Pons (tissue), 1 donor: ENCODE measurements around the gene KLHL40.

Experiments
- DNase-seq: peaks from one replicate; pipeline ENCODE4 v3.0.0-alpha.2; 2016; ENCODE audit warnings: low spot score

The KLHL40 gene

GRCh38 chr3:42657675-42658074 is 27.7 kb upstream of the KLHL40 start:
- DNase-seq, result no peak

- DNase-seq, result no peak
These were observed 27.1 kb upstream of the KLHL40 start for GRCh38 chr3:42658091-42658770.

DNA sequence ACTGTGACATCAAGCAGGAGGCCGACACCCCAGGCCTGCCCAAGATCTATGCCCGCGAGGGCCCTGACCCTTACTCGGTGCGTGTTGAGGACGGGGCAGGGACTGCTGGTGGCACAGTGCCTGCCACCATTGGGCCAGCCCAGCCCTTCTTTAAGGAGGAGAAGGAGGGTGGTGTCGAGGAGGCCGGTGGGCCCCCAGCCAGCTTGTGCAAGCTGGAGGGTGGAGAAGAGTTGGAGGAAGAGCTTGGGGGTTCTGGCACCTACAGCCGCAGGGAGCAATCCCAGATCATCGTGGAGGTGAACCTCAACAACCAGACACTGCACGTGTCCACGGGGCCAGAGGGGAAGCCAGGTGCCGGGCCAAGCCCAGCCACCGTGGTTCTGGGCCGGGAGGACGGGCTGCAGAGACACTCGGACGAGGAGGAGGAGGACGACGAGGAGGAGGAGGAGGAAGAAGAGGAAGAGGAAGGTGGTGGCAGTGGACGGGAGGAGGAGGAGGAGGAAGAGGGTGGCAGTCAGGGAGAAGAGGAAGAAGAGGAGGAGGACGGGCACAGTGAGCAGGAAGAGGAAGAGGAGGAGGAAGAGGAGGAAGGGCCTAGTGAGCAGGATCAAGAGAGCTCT is 26.5 kb upstream of the KLHL40 start:
- DNase-seq, result no peak

DNA sequence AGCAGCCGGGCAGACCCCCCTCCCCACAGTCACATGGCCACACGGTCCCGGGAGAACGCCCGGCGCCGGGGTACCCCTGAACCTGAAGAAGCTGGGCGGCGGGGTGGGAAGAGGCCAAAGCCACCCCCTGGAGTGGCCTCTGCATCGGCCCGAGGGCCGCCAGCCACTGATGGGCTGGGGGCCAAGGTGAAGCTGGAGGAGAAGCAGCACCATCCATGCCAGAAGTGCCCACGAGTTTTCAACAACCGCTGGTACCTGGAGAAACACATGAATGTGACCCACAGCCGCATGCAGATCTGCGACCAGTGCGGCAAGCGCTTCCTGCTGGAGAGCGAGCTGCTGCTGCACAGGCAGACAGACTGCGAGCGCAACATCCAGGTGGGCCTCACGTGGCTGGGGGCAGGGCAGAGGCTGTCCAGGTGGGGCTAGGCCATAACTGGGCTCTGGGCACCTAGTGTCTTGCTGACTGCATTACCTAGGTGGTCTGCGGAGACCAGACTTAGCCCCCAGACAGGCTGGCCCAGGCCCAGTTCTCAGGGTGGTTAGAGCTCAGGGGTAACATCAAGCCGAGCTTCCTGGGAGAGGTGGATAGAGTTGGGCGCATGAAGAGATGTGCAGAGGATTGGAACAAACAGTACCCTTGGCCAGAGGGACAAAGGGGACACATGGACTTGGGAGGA is 25.7 kb upstream of the KLHL40 start:
- DNase-seq, result no peak

DNA sequence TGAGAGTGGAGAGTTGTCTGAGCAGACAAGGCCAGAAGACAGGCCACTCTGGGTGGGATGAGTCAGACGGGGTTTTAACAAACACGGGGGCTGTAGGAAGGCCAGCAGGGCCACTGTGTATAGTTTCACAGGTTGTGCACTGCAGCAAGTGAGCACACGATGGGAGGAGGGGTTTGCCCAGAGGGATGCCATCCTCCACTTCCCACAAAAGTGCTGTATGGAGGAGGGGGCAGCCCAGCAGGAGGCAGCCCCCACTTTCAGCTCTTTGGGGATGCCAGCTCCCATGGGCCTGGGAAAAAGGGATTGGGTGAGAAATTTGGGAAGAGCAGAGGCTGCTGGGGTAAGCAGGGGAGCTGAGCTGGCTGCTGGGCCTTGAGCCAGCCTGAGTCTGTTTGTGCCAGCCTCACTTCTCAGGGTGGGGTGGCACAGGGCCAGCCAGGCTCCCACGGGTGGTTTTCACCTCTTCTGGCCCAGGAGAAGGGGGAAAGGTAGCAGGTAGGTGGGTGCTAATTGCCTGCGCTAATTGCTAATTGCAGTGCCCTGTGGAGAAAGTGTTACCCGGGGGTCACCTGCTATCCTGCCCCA is 25.1 kb upstream of the KLHL40 start:
- DNase-seq, result no peak

- no peak for DNase-seq
These were observed 24.4 kb upstream of the KLHL40 start for GRCh38 chr3:42660898-42661297.

- no peak for DNase-seq
These were observed 23.7 kb upstream of the KLHL40 start for GRCh38 chr3:42661593-42662022.

DNA sequence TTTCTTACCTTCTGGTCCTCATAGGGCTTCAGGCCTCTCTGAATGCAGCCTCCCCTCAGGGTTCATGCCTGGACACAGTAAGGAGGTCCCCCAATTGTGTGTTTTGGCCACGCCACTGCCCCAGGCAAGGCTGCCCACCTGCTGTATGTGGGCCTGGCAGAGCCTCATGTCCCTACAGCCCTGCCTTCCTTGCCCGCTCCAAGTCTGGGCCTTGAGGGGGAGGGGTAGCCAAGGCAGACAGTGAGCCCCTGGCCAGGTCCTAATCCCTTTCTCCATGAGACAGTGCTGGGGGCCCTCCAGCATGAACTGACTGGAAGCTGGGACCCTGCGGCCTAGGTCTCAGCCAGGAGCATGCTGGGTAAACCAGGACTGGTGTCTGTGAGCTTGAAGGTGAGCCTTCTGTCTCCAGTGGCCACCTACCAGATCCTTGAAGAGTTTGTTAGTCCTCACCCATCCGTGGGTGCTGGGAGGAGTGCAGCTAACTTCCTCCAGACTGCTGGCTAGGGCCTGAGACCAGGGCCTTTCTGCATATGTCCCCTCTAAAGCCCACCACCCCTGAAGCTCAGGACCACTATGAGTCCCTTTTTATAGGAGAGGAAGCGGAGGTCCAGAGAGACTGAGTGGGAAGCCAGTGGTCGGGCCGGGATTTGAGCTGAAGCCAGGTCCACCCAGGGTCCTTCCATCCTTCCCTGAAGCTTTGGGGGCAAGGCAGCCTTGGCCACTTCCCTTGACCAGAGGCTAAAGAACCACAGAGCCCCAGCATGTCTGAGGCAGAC is 23.1 kb upstream of the KLHL40 start:
- DNase-seq, result no peak

GRCh38 chr3:42662813-42663535 is 22.4 kb upstream of the KLHL40 start:
- DNase-seq, result no peak

- DNase-seq, result no peak
These were observed 21.5 kb upstream of the KLHL40 start for GRCh38 chr3:42663581-42664437.

GRCh38 chr3:42664438-42664803 is 20.9 kb upstream of the KLHL40 start:
- DNase-seq, result no peak

DNA sequence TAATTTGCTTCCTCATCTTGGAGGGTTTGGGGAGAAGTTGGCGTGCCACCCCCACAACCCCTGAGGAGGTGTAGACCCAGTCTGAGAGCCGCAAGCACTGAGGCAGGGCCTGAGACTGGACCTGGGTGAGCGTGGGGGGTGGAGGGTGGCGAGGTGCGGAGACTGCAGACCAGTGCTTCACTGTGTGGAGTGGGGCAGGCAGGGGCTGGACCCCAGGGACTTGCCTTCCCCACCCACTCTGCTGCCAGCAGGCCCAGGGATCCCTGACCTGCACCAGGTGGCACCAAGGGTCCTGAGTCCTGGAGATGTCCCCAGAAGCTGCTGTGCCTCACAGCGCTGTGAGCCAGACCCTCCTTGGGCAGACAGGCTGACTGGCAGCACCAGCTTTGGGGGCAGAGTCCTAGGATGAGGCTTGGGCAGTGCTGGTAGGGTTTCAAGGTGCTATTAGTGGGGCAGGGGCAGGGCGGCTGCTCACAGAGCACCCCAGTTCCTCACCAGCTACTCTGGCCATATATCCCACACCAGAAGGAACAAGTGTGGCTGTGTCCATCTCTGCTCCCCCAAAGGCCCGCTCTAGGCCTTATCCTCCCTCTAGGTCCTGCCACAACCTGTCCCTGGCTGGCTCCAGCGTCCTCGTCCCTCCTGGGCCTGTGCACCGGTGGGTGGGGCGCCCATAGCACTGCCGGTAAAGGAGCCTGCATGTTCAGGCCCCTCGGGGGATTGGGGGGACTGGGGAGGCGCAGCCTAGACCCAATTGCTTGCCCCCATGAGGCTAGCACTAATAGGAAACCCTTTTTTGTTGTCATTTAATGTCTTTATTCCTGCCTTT is 20.1 kb upstream of the KLHL40 start:
- no peak for DNase-seq

GRCh38 chr3:42666022-42666421 is 19.3 kb upstream of the KLHL40 start:
- DNase-seq, result no peak

DNA sequence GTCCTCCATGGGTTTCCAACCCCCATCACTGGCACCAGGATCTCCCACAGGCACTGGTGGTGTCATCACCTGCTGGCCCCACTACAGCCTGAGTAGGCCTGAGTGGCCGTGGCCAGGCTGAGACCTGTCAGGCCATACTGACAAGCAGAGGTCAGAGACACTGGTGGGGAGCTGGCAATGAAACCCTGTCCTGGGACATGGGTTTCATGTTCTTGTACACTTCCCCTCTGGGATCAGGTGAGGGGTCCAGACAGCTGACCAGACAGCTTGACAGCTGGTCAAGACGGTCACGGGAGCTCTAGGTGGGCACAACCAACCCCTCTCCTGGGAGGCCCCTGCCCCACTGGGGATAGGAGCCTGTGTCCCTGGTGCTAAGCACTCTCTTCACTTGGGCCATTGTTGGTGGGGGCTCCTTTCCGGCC is 18.7 kb upstream of the KLHL40 start:
- no peak for DNase-seq

DNA sequence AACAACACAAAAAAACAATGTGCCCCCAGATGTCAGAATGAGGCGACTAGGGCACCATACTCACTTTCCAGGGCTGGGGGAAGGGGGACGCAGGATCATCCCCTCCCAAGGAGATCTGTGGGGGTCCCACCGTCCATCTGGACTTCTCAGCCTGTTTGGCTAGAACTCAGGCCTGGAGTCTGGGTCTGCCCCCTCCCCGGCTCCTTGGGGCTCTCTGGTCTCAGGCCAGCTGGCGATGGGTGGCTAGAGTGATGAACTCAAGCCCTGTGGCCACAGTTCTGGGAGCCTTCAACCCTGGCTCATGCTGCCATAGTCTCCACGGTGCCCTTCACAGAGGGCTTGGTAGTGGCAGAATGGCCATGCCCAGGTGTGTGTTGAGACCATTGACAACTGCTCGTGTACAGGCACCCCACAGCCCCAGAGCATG is 18.2 kb upstream of the KLHL40 start:
- no peak for DNase-seq

- DNase-seq, result no peak
These were observed 17.6 kb upstream of the KLHL40 start for GRCh38 chr3:42667523-42668412.

DNA sequence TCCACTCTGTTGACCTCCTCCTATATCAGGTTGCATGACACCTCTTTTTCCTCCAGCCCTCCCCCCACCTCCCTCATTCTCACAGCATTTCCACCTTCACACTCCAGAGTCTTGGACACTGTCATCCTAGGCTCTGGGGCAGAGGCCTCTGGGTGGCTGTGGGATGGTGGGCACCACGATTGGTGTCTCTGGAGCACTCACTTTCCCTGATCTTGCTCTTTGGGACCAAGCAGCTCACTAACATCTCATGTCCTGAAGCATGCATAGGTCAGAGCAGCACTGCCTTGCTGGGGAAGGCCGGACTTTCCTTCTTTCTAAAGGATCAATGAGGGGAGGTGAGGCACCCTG is 16.9 kb upstream of the KLHL40 start:
- no peak for DNase-seq

DNA sequence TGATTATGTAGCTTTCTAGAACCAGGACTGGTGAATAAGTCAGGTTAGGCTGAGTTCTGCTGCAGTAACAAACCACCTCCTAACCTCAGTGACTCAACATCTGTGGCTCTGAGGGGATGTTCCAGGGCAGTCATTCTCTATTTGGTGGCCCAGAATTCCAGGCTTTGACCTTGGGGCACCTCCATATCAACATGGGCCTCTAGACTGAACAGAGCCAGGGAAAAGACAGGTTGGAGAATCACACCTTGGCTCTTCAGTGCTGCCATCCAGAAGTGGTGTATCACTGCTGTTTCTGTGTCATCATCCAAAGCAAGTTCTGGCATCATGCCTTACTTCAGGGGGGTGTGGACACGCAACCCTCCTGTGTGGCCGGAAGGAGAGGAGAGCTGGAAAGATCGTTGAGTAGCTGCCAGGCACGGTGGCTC is 16.5 kb upstream of the KLHL40 start:
- no peak for DNase-seq
